Lung (tissue), 12 donors: Measurements from ENCODE around the gene CDC42BPA. TPM values are rescaled to one million over a fixed set of nuclear protein-coding genes. Genes with fewer than 3 reads are reported as not detected.

ENCODE experiments used
- ATAC-seq: fragments of 200-7000 bp; cut with Tn5 transposase; one replicate; pipeline ENCODE4 v1.9.1; 2020; ENCODE audit warnings: moderate number of reproducible peaks; ENCODE audit not compliant: insufficient read depth, low FRiP score
- DNase-seq, 3 donors: peaks; one replicate each; pipeline ENCODE4 v3.0.0-alpha.2; 2013 to 2017
- H3K27ac ChIP-seq, 2 donors: one replicate each; pipeline ENCODE4 v1.5.1; 2013; ENCODE audit warnings: mild to moderate bottlenecking in 2 of 2, moderate library complexity in 2 of 2, control low read depth in 1 of 2, inconsistent platforms in 1 of 2, low read depth in 1 of 2, low read length in 1 of 2
- H3K27me3 ChIP-seq, 3 donors: one replicate each; pipeline ENCODE4 v1.5.1; 2013; ENCODE audit warnings: low read length in 2 of 3; ENCODE audit not compliant: control insufficient read depth in 3 of 3, insufficient read depth in 3 of 3
- H3K36me3 ChIP-seq, 4 donors: one replicate each; pipeline ENCODE4 v1.5.1; 2013; ENCODE audit warnings: low read length in 4 of 4, mild to moderate bottlenecking in 1 of 4, moderate library complexity in 1 of 4; ENCODE audit not compliant: control insufficient read depth in 4 of 4, insufficient read depth in 4 of 4
- H3K4me1 ChIP-seq, 5 donors: one replicate each; pipeline ENCODE4 v1.5.1; 2013; ENCODE audit warnings: low read length in 5 of 5, mild to moderate bottlenecking in 2 of 5, moderate library complexity in 1 of 5; ENCODE audit not compliant: control insufficient read depth in 5 of 5, insufficient read depth in 5 of 5
- H3K4me3 ChIP-seq: one replicate; pipeline ENCODE4 v1.5.1; 2013; ENCODE audit warnings: mild to moderate bottlenecking, control low read depth, moderate library complexity
- H3K9ac ChIP-seq, 2 donors: one replicate each; pipeline ENCODE4 v1.5.1; 2013; ENCODE audit warnings: low read length in 2 of 2, control low read depth in 1 of 2; ENCODE audit not compliant: insufficient read depth in 1 of 2
- H3K9me3 ChIP-seq, 4 donors: one replicate each; pipeline ENCODE4 v1.5.1; 2013; ENCODE audit warnings: low read length in 3 of 4, mild to moderate bottlenecking in 1 of 4, moderate library complexity in 1 of 4; ENCODE audit not compliant: control insufficient read depth in 4 of 4, insufficient read depth in 3 of 4
- CTCF ChIP-seq: IDR thresholded peaks from 2 replicates; pipeline ENCODE4 v1.5.1; 2012; ENCODE audit warnings: mild to moderate bottlenecking; ENCODE audit errors: control extremely low read depth, extremely low read depth
- WGBS, 2 donors: extraction: QIAGEN DNeasy Blood & Tissue Kit; methylation state at CpG; one replicate each; pipeline ENCODE4 v1.1.7; 2013; 5-methylcytosine and 5-hydroxymethylcytosine counted together
- polyA plus RNA-seq, 2 donors: library from polyadenylated mRNA; stranded (reverse); fragments of 200-250 nt; gene quantifications; one replicate each; pipeline ENCODE4 v1.2.1, GENCODE V29; 2013
- total RNA-seq, 2 donors: library from RNA; depleted of rRNA in 1 of 2; stranded (reverse); fragments of >200 nt in 1 of 2; gene quantifications; one replicate each; pipeline ENCODE4 v1.2.1, GENCODE V29; 2014 to 2021
- donor health status: control.
- donor health status: control.
- donor health status: Bipolar disorder and iron deficiency.
- donor health status: healthy.
- donor health status: DM: yes; HTN: yes; CAD: no.

Gene CDC42BPA
- total and polyA plus RNA-seq, 4 donors = 6.4 to 97.4 (median 20.2) TPM

- Histone ChIP-seq H3K27ac (no peak overlapping the region), H3K27me3 (no peaks in the 10 kb centered on the region), H3K4me1 (peaks cover 0 to 2% (median 0%) of the 10 kb centered on the region in 5 donors), H3K9ac (no peak overlapping the region), H3K9me3 (no peaks in the 10 kb centered on the region), H3K36me3 (no peaks in the 10 kb centered on the region), H3K4me3 (no peak overlapping the region)
- TF ChIP-seq CTCF = no peak
- DNase-seq (no peak), ATAC-seq (no peak)
- WGBS, 2 donors = 91 to 94% methylated on average over 8 of the region's 8 CpGs
Observed at GRCh38 chr1:227365473-227366431, 47.5 kb upstream of the CDC42BPA start.

GRCh38 chr1:227364657-227365056 lies 46.4 kb upstream of the CDC42BPA start:
- H3K9ac ChIP-seq = no peak overlapping the region
- H3K27me3 ChIP-seq = no peaks in the 10 kb centered on the region
- peaks cover 0 to 2% (median 0%) of the 10 kb centered on the region in 5 donors for H3K4me1 ChIP-seq
- no peaks in the 10 kb centered on the region for H3K36me3 ChIP-seq
- ATAC-seq (no peak), DNase-seq (no peak)
- no peaks in the 10 kb centered on the region for H3K9me3 ChIP-seq
- H3K4me3 ChIP-seq = no peak overlapping the region
- no peak for TF ChIP-seq CTCF
- 84 to 88% methylated on average over 2 of the region's 2 CpGs for WGBS, 2 donors
- H3K27ac ChIP-seq = no peak overlapping the region

- DNase-seq (no peak), ATAC-seq (no peak)
- no peak for TF ChIP-seq CTCF
- Histone ChIP-seq H3K9me3 (no peaks in the 10 kb centered on the region), H3K27me3 (no peaks in the 10 kb centered on the region), H3K9ac (no peak overlapping the region), H3K4me3 (no peak overlapping the region), H3K27ac (no peak overlapping the region), H3K4me1 (peaks cover 0 to 2% (median 0%) of the 10 kb centered on the region in 5 donors), H3K36me3 (no peaks in the 10 kb centered on the region)
- 96% methylated on average over 7 of the region's 7 CpGs for WGBS, 2 donors
Observed at GRCh38 chr1:227363825-227364224, 45.5 kb upstream of the CDC42BPA start.
